CD14-positive monocyte (primary cell): ENCODE data around the gene CMTR2. TPM values are rescaled to one million over a fixed set of nuclear protein-coding genes. Genes with fewer than 3 reads are reported as not detected.

Experiments used
- DNase-seq, 3 donors: peaks; one replicate each; pipeline ENCODE4 v3.0.0-alpha.2; 2011 to 2022
- H2AFZ ChIP-seq: 2 replicates; pipeline ENCODE4 v1.6.0; 2012; ENCODE audit warnings: mild to moderate bottlenecking, low read depth, low read length, inconsistent platforms; ENCODE audit not compliant: insufficient read depth, poor library complexity, severe bottlenecking
- H3K27ac ChIP-seq, 2 donors: 1 replicate in 1 of 2; 2 replicates in 1 of 2; pipeline ENCODE4 v1.5.1; 2012 to 2013; ENCODE audit warnings: low read length in 2 of 2, control low read depth in 1 of 2, inconsistent platforms in 1 of 2, low read depth in 1 of 2, mild to moderate bottlenecking in 1 of 2
- H3K27me3 ChIP-seq, 2 donors: one replicate each; pipeline versions ENCODE4 v1.6.0 to v1.6.1; 2011 to 2013; ENCODE audit warnings: low read length in 2 of 2; ENCODE audit not compliant: control insufficient read depth in 2 of 2, insufficient read depth in 2 of 2
- H3K36me3 ChIP-seq, 2 donors: replicated peaks in 1 of 2; 1 replicate in 1 of 2; 2 replicates in 1 of 2; pipeline versions ENCODE4 v1.5.1 to v1.6.1; 2012 to 2013; ENCODE audit warnings: low read length in 2 of 2, control low read depth in 1 of 2, inconsistent platforms in 1 of 2, mild to moderate bottlenecking in 1 of 2; ENCODE audit not compliant: insufficient read depth in 2 of 2, control insufficient read depth in 1 of 2
- H3K4me1 ChIP-seq, 2 donors: 1 replicate in 1 of 2; 2 replicates in 1 of 2; pipeline versions ENCODE4 v1.5.1 to v1.6.1; 2012 to 2013; ENCODE audit warnings: low read length in 2 of 2, control low read depth in 1 of 2, inconsistent platforms in 1 of 2, mild to moderate bottlenecking in 1 of 2, moderate library complexity in 1 of 2; ENCODE audit not compliant: insufficient read depth in 2 of 2, control insufficient read depth in 1 of 2
- H3K4me2 ChIP-seq: replicated peaks from 2 replicates; pipeline ENCODE3; 2012; ENCODE audit warnings: low read length, moderate library complexity, mild to moderate bottlenecking; ENCODE audit not compliant: poor library complexity, severe bottlenecking; ENCODE audit errors: extremely low read depth
- H3K4me3 ChIP-seq, 3 experiments: fragments of 200-600 bp in 1 of 3; sonication (generic) in 1 of 3; replicated peaks in 1 of 3; 1 replicate in 2 of 3; 2 replicates in 1 of 3; pipeline ENCODE4 v1.5.1; 2011 to 2013; ENCODE audit warnings: low read length in 3 of 3, mild to moderate bottlenecking in 3 of 3, control low read depth in 2 of 3, low read depth in 2 of 3, inconsistent platforms in 1 of 3, moderate library complexity in 1 of 3
- H3K79me2 ChIP-seq: 2 replicates; pipeline ENCODE4 v1.6.0; 2012; ENCODE audit warnings: mild to moderate bottlenecking, control low read depth, inconsistent platforms, low read length, moderate library complexity; ENCODE audit not compliant: insufficient read depth
- H3K9ac ChIP-seq: 2 replicates; pipeline ENCODE4 v1.6.0; 2017; ENCODE audit warnings: low read length, mild to moderate bottlenecking; ENCODE audit not compliant: insufficient read depth, poor library complexity, severe bottlenecking
- H3K9me3 ChIP-seq, 2 donors: replicated peaks in 1 of 2; 1 replicate in 1 of 2; 2 replicates in 1 of 2; pipeline versions ENCODE4 v1.5.1 to v1.6.1; 2012 to 2013; ENCODE audit warnings: low read length in 2 of 2, control low read depth in 1 of 2; ENCODE audit not compliant: control insufficient read depth in 1 of 2, insufficient read depth in 1 of 2
- H4K20me1 ChIP-seq: 2 replicates; pipeline ENCODE4 v1.6.0; 2012; ENCODE audit warnings: mild to moderate bottlenecking, low read length, control low read depth, moderate library complexity; ENCODE audit not compliant: insufficient read depth
- H3K27ac Mint-ChIP-seq, 7 donors: one replicate each; pipeline ENCODE4 v1.8.0; 2020; ENCODE audit warnings: mild to moderate bottlenecking in 7 of 7, mixed read lengths in 7 of 7, moderate library complexity in 6 of 7, inconsistent platforms in 2 of 7
- H3K27me3 Mint-ChIP-seq, 3 donors: one replicate each; pipeline ENCODE4 v1.8.0; 2021 to 2022; ENCODE audit warnings: low read depth in 3 of 3, mild to moderate bottlenecking in 3 of 3, mixed read lengths in 3 of 3, moderate library complexity in 3 of 3, inconsistent platforms in 1 of 3
- H3K36me3 Mint-ChIP-seq, 2 donors: one replicate each; pipeline ENCODE4 v1.8.0; 2020; ENCODE audit warnings: mixed read lengths in 2 of 2, inconsistent platforms in 1 of 2, mild to moderate bottlenecking in 1 of 2
- H3K4me1 Mint-ChIP-seq: one replicate; pipeline ENCODE4 v1.8.0; 2020; ENCODE audit warnings: mild to moderate bottlenecking, mixed read lengths
- H3K4me3 Mint-ChIP-seq, 2 donors: one replicate each; pipeline ENCODE4 v1.8.0; 2020; ENCODE audit warnings: mild to moderate bottlenecking in 2 of 2, mixed read lengths in 2 of 2, moderate library complexity in 1 of 2
- H3K9me3 Mint-ChIP-seq, 7 donors: one replicate each; pipeline ENCODE4 v1.8.0; 2020 to 2022; ENCODE audit warnings: mixed read lengths in 7 of 7, mild to moderate bottlenecking in 6 of 7, moderate library complexity in 6 of 7, inconsistent platforms in 2 of 7
- WGBS: methylation state at CpG from one replicate; pipeline ENCODE4 v1.1.5; 2013; ENCODE audit warnings: missing lambda C conversion rate; ENCODE audit not compliant: insufficient coverage; 5-methylcytosine and 5-hydroxymethylcytosine counted together
- intact Hi-C, 2 donors: fragments of 100-400 bp; cut with micrococcal nuclease; formaldehyde crosslinking; loops; one replicate each; pipeline versions ENCODE4 v1.15.0 to v1.15.1; 2023
- polyA plus RNA-seq, 3 donors: library from polyadenylated mRNA; depleted of rRNA in 1 of 3; unstranded in 2 of 3; stranded (reverse) in 1 of 3; fragments of 300-500 nt in 2 of 3; fragments of >200 nt in 1 of 3; fragmentation: Illumina TruSeq in 2 of 3; gene quantifications; 1 replicate in 2 of 3; 2 replicates in 1 of 3; pipeline ENCODE4 v1.2.3, GENCODE V29; 2012 to 2021
- TF ChIP-seq, protein P1 (sequence below): fragments of 200-600 bp; IDR thresholded peaks from one replicate; pipeline ENCODE4 v1.8.0; 2022; ENCODE audit warnings: antibody characterized with exemption, mild to moderate bottlenecking

The CMTR2 gene
- polyA plus RNA-seq, 3 donors: 4.3 to 12.7 (median 11.5) TPM

- peaks cover 43% of the 10 kb centered on the region for H3K4me1 Mint-ChIP-seq
- H3K27me3 ChIP-seq: no peaks in the 10 kb centered on the region
- H3K36me3 ChIP-seq: no peaks in the 10 kb centered on the region
- no peak overlapping the region for H3K4me3 Mint-ChIP-seq
- peak overlapping the region in 1 of 7 donors; percentile 7 for H3K27ac Mint-ChIP-seq
- H4K20me1 ChIP-seq: no peaks in the 10 kb centered on the region
- H3K27me3 Mint-ChIP-seq: peaks cover 0 to 3% (median 3%) of the 10 kb centered on the region in 3 donors
- peaks cover 0 to 5% (median 0%) of the 10 kb centered on the region in 7 donors for H3K9me3 Mint-ChIP-seq
- H3K27ac ChIP-seq: no peak overlapping the region
- H3K4me2 ChIP-seq: no peak overlapping the region
- no peaks in the 10 kb centered on the region for H3K9me3 ChIP-seq
- no peaks in the 10 kb centered on the region for H3K36me3 Mint-ChIP-seq
- intact Hi-C loops: no loop called here
- WGBS: 0% methylated on average over 1 of the region's 1 CpG
- H3K4me1 ChIP-seq: peaks cover 0 to 28% of the 10 kb centered on the region in 2 donors
- TF ChIP-seq, protein P1, sequence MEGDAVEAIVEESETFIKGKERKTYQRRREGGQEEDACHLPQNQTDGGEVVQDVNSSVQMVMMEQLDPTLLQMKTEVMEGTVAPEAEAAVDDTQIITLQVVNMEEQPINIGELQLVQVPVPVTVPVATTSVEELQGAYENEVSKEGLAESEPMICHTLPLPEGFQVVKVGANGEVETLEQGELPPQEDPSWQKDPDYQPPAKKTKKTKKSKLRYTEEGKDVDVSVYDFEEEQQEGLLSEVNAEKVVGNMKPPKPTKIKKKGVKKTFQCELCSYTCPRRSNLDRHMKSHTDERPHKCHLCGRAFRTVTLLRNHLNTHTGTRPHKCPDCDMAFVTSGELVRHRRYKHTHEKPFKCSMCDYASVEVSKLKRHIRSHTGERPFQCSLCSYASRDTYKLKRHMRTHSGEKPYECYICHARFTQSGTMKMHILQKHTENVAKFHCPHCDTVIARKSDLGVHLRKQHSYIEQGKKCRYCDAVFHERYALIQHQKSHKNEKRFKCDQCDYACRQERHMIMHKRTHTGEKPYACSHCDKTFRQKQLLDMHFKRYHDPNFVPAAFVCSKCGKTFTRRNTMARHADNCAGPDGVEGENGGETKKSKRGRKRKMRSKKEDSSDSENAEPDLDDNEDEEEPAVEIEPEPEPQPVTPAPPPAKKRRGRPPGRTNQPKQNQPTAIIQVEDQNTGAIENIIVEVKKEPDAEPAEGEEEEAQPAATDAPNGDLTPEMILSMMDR: no peak
- DNase-seq: peak in 2 of 3 donors; percentile 3 to 18
- no peaks in the 10 kb centered on the region for H3K79me2 ChIP-seq
- no peak overlapping the region for H3K4me3 ChIP-seq
- no peak overlapping the region for H2AFZ ChIP-seq
- no peak overlapping the region for H3K9ac ChIP-seq
Observed at GRCh38 chr16:71249399-71249798, 39.8 kb downstream of the CMTR2 start.

DNA sequence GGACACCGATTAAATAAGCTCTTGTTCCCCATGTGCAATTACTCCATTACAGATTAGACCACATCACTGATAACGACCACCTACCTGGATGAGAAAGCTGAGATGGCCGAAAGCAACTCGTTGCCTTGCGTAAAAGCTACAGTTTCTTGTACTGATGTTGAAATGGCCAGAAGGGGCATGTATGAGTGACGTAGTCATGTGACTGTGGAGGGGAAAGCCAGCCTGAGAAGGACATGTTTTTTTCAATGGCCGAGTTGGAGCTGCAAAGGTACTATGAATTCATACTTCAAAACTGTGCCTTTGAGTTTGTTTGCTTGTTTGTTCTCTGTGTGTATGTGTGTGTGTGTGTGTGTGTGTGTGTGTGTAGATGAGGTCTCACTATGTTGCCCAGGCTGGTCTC, 41.7 kb downstream of the CMTR2 start:
- H3K27me3 ChIP-seq: no peaks in the 10 kb centered on the region
- H3K4me2 ChIP-seq: no peak overlapping the region
- H3K79me2 ChIP-seq: no peaks in the 10 kb centered on the region
- 96% methylated on average over 4 of the region's 7 CpGs for WGBS
- no peak overlapping the region for H3K4me3 ChIP-seq
- no peak overlapping the region for H3K27ac ChIP-seq
- H3K27ac Mint-ChIP-seq: no peak overlapping the region
- no peak overlapping the region for H2AFZ ChIP-seq
- no peak for DNase-seq
- no peak overlapping the region for H3K4me3 Mint-ChIP-seq
- H3K36me3 Mint-ChIP-seq: no peaks in the 10 kb centered on the region
- H3K4me1 ChIP-seq: peaks cover 0 to 28% of the 10 kb centered on the region in 2 donors
- H3K9me3 ChIP-seq: no peaks in the 10 kb centered on the region
- H3K9me3 Mint-ChIP-seq: peaks cover 0 to 5% (median 0%) of the 10 kb centered on the region in 7 donors
- no peaks in the 10 kb centered on the region for H4K20me1 ChIP-seq
- no peak overlapping the region for H3K9ac ChIP-seq
- H3K27me3 Mint-ChIP-seq: peaks cover 0 to 4% (median 3%) of the 10 kb centered on the region in 3 donors
- intact Hi-C loops: no loop called here
- TF ChIP-seq, protein P1: no peak
- no peaks in the 10 kb centered on the region for H3K36me3 ChIP-seq
- H3K4me1 Mint-ChIP-seq: peaks cover 46% of the 10 kb centered on the region
